ENCODE measurements around the gene CALN1.
"Not testable (repeated sequence)": the region's sequence is repeated elsewhere in the genome, so short reads cannot be mapped to it uniquely, and the experiment has no call there.

CALN1 gene

GRCh38 chr7:71974611-71975010 lies 437.5 kb downstream of the CALN1 start:
- DNase-seq (ENCODE audit: low spot score): no peak

- DNase-seq (ENCODE audit: low spot score): no peak
Observed at GRCh38 chr7:71972534-71972933, 439.6 kb downstream of the CALN1 start.

- DNase-seq (ENCODE audit: low spot score): no peak
Observed at GRCh38 chr7:71970725-71971124, 441.4 kb downstream of the CALN1 start.

- no peak for DNase-seq (ENCODE audit: low spot score)
Observed at GRCh38 chr7:71962636-71963035, 449.5 kb downstream of the CALN1 start.

- DNase-seq (ENCODE audit: low spot score): no peak
Observed at GRCh38 chr7:71961283-71961682, 450.9 kb downstream of the CALN1 start.

- DNase-seq (ENCODE audit: low spot score): no peak
Observed at GRCh38 chr7:71942115-71942514, 470.0 kb downstream of the CALN1 start.

GRCh38 chr7:71937840-71938371 lies 474.2 kb downstream of the CALN1 start:
- no peak for DNase-seq (ENCODE audit: low spot score)

- no peak for DNase-seq (ENCODE audit: low spot score)
Observed at GRCh38 chr7:71935674-71936073, 476.5 kb downstream of the CALN1 start.

- no peak for DNase-seq (ENCODE audit: low spot score)
Observed at GRCh38 chr7:71933426-71933825, 478.7 kb downstream of the CALN1 start.

GRCh38 chr7:71925663-71926062 lies 486.5 kb downstream of the CALN1 start:
- peak; percentile 28 for DNase-seq (ENCODE audit: low spot score)

- DNase-seq (ENCODE audit: low spot score): not testable (repeated sequence)
Observed at GRCh38 chr7:71914204-71914603, 497.9 kb downstream of the CALN1 start.

- DNase-seq (ENCODE audit: low spot score): no peak
Observed at GRCh38 chr7:71912476-71912875, 499.7 kb downstream of the CALN1 start.

- no peak for DNase-seq (ENCODE audit: low spot score)
Observed at GRCh38 chr7:71911051-71911450, 501.1 kb downstream of the CALN1 start.

- no peak for DNase-seq (ENCODE audit: low spot score)
Observed at GRCh38 chr7:71905821-71906220, 506.3 kb downstream of the CALN1 start.

- DNase-seq (ENCODE audit: low spot score): no peak
Observed at GRCh38 chr7:71904484-71904883, 507.7 kb downstream of the CALN1 start.

- no peak for DNase-seq (ENCODE audit: low spot score)
Observed at GRCh38 chr7:71900556-71900955, 511.6 kb downstream of the CALN1 start.

- no peak for DNase-seq (ENCODE audit: low spot score)
Observed at GRCh38 chr7:71896535-71896934, 515.6 kb downstream of the CALN1 start.

GRCh38 chr7:71886046-71886445 lies 526.1 kb downstream of the CALN1 start:
- DNase-seq (ENCODE audit: low spot score): no peak

- no peak for DNase-seq (ENCODE audit: low spot score)
Observed at GRCh38 chr7:71885487-71885886, 526.7 kb downstream of the CALN1 start.

- no peak for DNase-seq (ENCODE audit: low spot score)
Observed at GRCh38 chr7:71883415-71883814, 528.7 kb downstream of the CALN1 start.

- no peak for DNase-seq (ENCODE audit: low spot score)
Observed at GRCh38 chr7:71871446-71871845, 540.7 kb downstream of the CALN1 start.

- no peak for DNase-seq (ENCODE audit: low spot score)
Observed at GRCh38 chr7:71870812-71871211, 541.3 kb downstream of the CALN1 start.

- peak; percentile 56 for DNase-seq (ENCODE audit: low spot score)
Observed at GRCh38 chr7:71868797-71869196, 543.3 kb downstream of the CALN1 start.

- no peak for DNase-seq (ENCODE audit: low spot score)
Observed at GRCh38 chr7:71867626-71868025, 544.5 kb downstream of the CALN1 start.

- no peak for DNase-seq (ENCODE audit: low spot score)
Observed at GRCh38 chr7:71865172-71865571, 547.0 kb downstream of the CALN1 start.

All from RKO (cell line).